Measurements from ENCODE around the gene HEBP2. TPM values are rescaled to one million over a fixed set of nuclear protein-coding genes. Genes with fewer than 3 reads are reported as not detected.

Gene HEBP2
- polyA plus RNA-seq, 2 of the 4 experiments (the other 2 are of a cell fraction) = 18.0 to 22.1 TPM

GRCh38 chr6:138396709-138397108, 7.3 kb upstream of the HEBP2 start:
- Histone ChIP-seq H3K4me1 (no peaks in the 10 kb centered on the region), H3K4me3 (no peak overlapping the region), H3K27ac (no peak overlapping the region), H3K4me2 (no peak overlapping the region), H3K9me3 (no peaks in the 10 kb centered on the region)
- no peak for DNase-seq (ENCODE audit: low read depth in 1 of 2, low spot score in 1 of 2)
- CTCF ChIA-PET = interaction anchor here (1.2 kb wide), 1 partner anchor 124 kb away, joined by 3 read pairs; no protein-coding TSS in a partner anchor
- ATAC-seq = no peak
- TF ChIP-seq REST (IDR thresholded peaks at IDR 0.05) = no peak
- TF ChIP-seq MAZ (IDR thresholded peaks at IDR 0.05; ENCODE audit: borderline replicate concordance, low read depth, low read length) = no peak
- no peak for TF ChIP-seq RNF2 (IDR thresholded peaks at IDR 0.05; ENCODE audit: borderline replicate concordance, low read depth)
- no peak for TF ChIP-seq ZFP36 (IDR thresholded peaks at IDR 0.05; ENCODE audit: borderline replicate concordance, partially characterized antibody)
- no peak for TF ChIP-seq PBX3 (IDR thresholded peaks at IDR 0.05)
- POLR2A ChIA-PET = no interaction called here
- WGBS (ENCODE audit: missing lambda C conversion rate) = 44% methylated on average over 5 of the region's 5 CpGs
- FAIRE-seq = no peak

- DNase-seq (ENCODE audit: low read depth in 1 of 2, low spot score in 1 of 2) (no peak), ATAC-seq (no peak), FAIRE-seq (no peak)
- WGBS (ENCODE audit: missing lambda C conversion rate) = 59% methylated on average over 8 of the region's 8 CpGs
- no peak for TF ChIP-seq RCOR1 (IDR thresholded peaks at IDR 0.05; ENCODE audit: low read depth, low read length)
- no peak for TF ChIP-seq MAX (IDR thresholded peaks at IDR 0.05)
- no peak for TF ChIP-seq HEYL (CRISPR knock-in tag; IDR thresholded peaks at IDR 0.05)
- TF ChIP-seq PHF8 (IDR thresholded peaks at IDR 0.05; ENCODE audit: borderline replicate concordance, low read depth) = no peak
- no peak for TF ChIP-seq RNF2 (IDR thresholded peaks at IDR 0.05; ENCODE audit: borderline replicate concordance, low read depth)
- no peak for TF ChIP-seq TP53 (CRISPR knock-in tag; IDR thresholded peaks at IDR 0.05)
- no peak for TF ChIP-seq HMGXB4 (CRISPR knock-in tag; IDR thresholded peaks at IDR 0.05; ENCODE audit: borderline replicate concordance)
- no peak for TF ChIP-seq E2F6 (IDR thresholded peaks at IDR 0.05; ENCODE audit: borderline replicate concordance, low read depth)
- TF ChIP-seq EP300 (IDR thresholded peaks at IDR 0.05) = no peak
- TF ChIP-seq TFCP2L1 (CRISPR knock-in tag; IDR thresholded peaks at IDR 0.05) = no peak
- no peak for TF ChIP-seq JUNB (IDR thresholded peaks at IDR 0.05)
- TF ChIP-seq ZFP36 (IDR thresholded peaks at IDR 0.05; ENCODE audit: borderline replicate concordance, partially characterized antibody) = no peak
- no peak for TF ChIP-seq POLR2AphosphoS2 (conservative IDR thresholded peaks at IDR 0.05; ENCODE audit: low read length)
- TF ChIP-seq FOSL2 (IDR thresholded peaks at IDR 0.05) = no peak
- TF ChIP-seq FOSL2 (CRISPR knock-in tag; IDR thresholded peaks at IDR 0.05) = no peak
- TF ChIP-seq HOXA7 (CRISPR knock-in tag; IDR thresholded peaks at IDR 0.05) = no peak
- H3K9me3 ChIP-seq = no peaks in the 10 kb centered on the region
- H3K4me2 ChIP-seq = no peak overlapping the region
- no peak overlapping the region for H3K4me3 ChIP-seq
- no peaks in the 10 kb centered on the region for H3K4me1 ChIP-seq
- POLR2A ChIA-PET = no interaction called here
- CTCF ChIA-PET = interaction anchor here (0.5 to 1.2 kb wide), 3 partner anchors 10 to 1327 kb away, joined by 3 read pairs; no protein-coding TSS in a partner anchor
- H3K27ac ChIP-seq = no peak overlapping the region
These were observed 6.6 kb upstream of the HEBP2 start for GRCh38 chr6:138397128-138398122.
